HepG2 (cell line): ENCODE data around the gene OR5K1. TPM values are rescaled to one million over a fixed set of nuclear protein-coding genes. Genes with fewer than 3 reads are reported as not detected.

Source experiments
- ATAC-seq: fragments of 200-7000 bp; cut with Tn5 transposase; 3 replicates; pipeline ENCODE4 v1.9.1; 2020; ENCODE audit warnings: mild to moderate bottlenecking, moderate library complexity
- BruUV-seq: library from RNA; stranded (reverse); fragments of 400-500 nt; replicated peaks from 2 replicates; lab custom pipeline; 2021; lab: Mats Ljungman, UMichigan
- CTCF ChIA-PET: fragments of 300-600 bp; formaldehyde crosslinking; extraction: SDS; loops from one replicate; lab custom pipeline; 2021; ENCODE audit warnings: low total read pairs, inconsistent platforms, low intra/inter-chr PET ratio; lab: Yijun Ruan, JAX
- POLR2A ChIA-PET: fragments of 350-600 bp; sonication (Branson Sonifier 250); formaldehyde crosslinking; loops from one replicate; lab custom pipeline; 2020; ENCODE audit warnings: antibody characterized with exemption, inconsistent platforms; lab: Yijun Ruan, JAX
- DNase-seq: peaks from one replicate; pipeline ENCODE4 v3.0.0-alpha.2; 2015; ENCODE audit warnings: low spot score
- FAIRE-seq: peaks from 3 replicates; lab custom pipeline; 2011; peaks lifted over from hg19 to GRCh38; lab: Jason Lieb, UNC
- H2AFZ ChIP-seq: one replicate; pipeline ENCODE4 v1.6.1; 2011; ENCODE audit warnings: low read length, inconsistent platforms
- H3K27ac ChIP-seq: fragments of 300-600 bp; 3 replicates; pipeline ENCODE4 v1.8.0; 2011; ENCODE audit warnings: mixed run types, mild to moderate bottlenecking, mixed read lengths, low read length, inconsistent platforms; ENCODE audit not compliant: insufficient read depth; ENCODE audit errors: extremely low read length
- H3K27me3 ChIP-seq, 2 experiments: fragments of 200-600 bp in 1 of 2; 2 replicates in 1 of 2; 3 replicates in 1 of 2; pipeline versions ENCODE4 v1.6.0 to v1.8.0; 2011; ENCODE audit warnings: low read length in 2 of 2, mild to moderate bottlenecking in 2 of 2, moderate library complexity in 2 of 2, inconsistent platforms in 1 of 2; ENCODE audit not compliant: insufficient read depth in 2 of 2, control insufficient read depth in 1 of 2
- H3K36me3 ChIP-seq, 2 experiments: fragments of 200-600 bp in 1 of 2; replicated peaks in 1 of 2; 2 replicates in 1 of 2; 3 replicates in 1 of 2; pipeline versions ENCODE4 v1.5.1 to v1.8.0; 2011; ENCODE audit warnings: low read length in 2 of 2, inconsistent platforms in 1 of 2; ENCODE audit not compliant: insufficient read depth in 2 of 2, control insufficient read depth in 1 of 2
- H3K4me1 ChIP-seq: 2 replicates; pipeline ENCODE4 v1.5.1; 2012; ENCODE audit warnings: low read length, inconsistent platforms; ENCODE audit not compliant: insufficient read depth
- H3K4me2 ChIP-seq: 2 replicates; pipeline ENCODE4 v1.6.0; 2011; ENCODE audit warnings: low read depth, low read length, inconsistent platforms
- H3K4me3 ChIP-seq, 3 experiments: fragments of 200-600 bp in 1 of 3; sonication (generic), shearing (Covaris generic) in 1 of 3; replicated peaks in 1 of 3; 2 replicates each; pipeline ENCODE4 v1.5.1; 2011 to 2016; ENCODE audit warnings: low read length in 3 of 3, inconsistent platforms in 2 of 3, low read depth in 2 of 3, mild to moderate bottlenecking in 2 of 3, control low read depth in 1 of 3, mixed read lengths in 1 of 3; ENCODE audit not compliant: insufficient read depth in 1 of 3
- H3K79me2 ChIP-seq: one replicate; pipeline ENCODE4 v1.6.1; 2011; ENCODE audit warnings: low read length, inconsistent platforms; ENCODE audit not compliant: insufficient read depth
- H3K9ac ChIP-seq: 2 replicates; pipeline ENCODE4 v1.6.0; 2011; ENCODE audit warnings: mild to moderate bottlenecking, low read depth, low read length, inconsistent platforms; ENCODE audit not compliant: insufficient read depth
- H3K9me3 ChIP-seq: 2 replicates; pipeline ENCODE4 v1.5.1; 2012; ENCODE audit warnings: mild to moderate bottlenecking, low read length
- H4K20me1 ChIP-seq: 2 replicates; pipeline ENCODE4 v1.6.0; 2011; ENCODE audit warnings: inconsistent platforms, mild to moderate bottlenecking, low read length, moderate library complexity; ENCODE audit not compliant: insufficient read depth
- DNMT1 ChIP-seq: sonication (generic); formaldehyde crosslinking; IDR thresholded peaks from 2 replicates; pipeline ENCODE4 v1.5.1; 2020; ENCODE audit warnings: mild to moderate bottlenecking, missing genetic modification reagents
- ERF ChIP-seq: IDR thresholded peaks from 2 replicates; pipeline ENCODE4 v1.6.1; 2018; ENCODE audit warnings: missing biosample characterization, missing genetic modification reagents
- MAZ ChIP-seq, 2 experiments: sonication (generic) in 1 of 2; formaldehyde crosslinking in 1 of 2; IDR thresholded peaks; 2 replicates each; pipeline versions ENCODE4 v1.5.0 to v1.6.1; 2012 to 2020; ENCODE audit warnings: low read depth in 2 of 2, mild to moderate bottlenecking in 2 of 2, borderline replicate concordance in 1 of 2, improper control_type of control experiment in 1 of 2, low read length in 1 of 2, missing genetic modification reagents in 1 of 2, moderate library complexity in 1 of 2
- MEIS2 ChIP-seq: sonication (generic); formaldehyde crosslinking; IDR thresholded peaks from 2 replicates; pipeline ENCODE4 v1.9.0; 2021; ENCODE audit warnings: mild to moderate bottlenecking, missing genetic modification reagents
- MXD3 ChIP-seq: IDR thresholded peaks from 2 replicates; pipeline ENCODE4 v1.6.1; 2016; ENCODE audit warnings: mild to moderate bottlenecking, missing biosample characterization, missing genetic modification reagents
- ONECUT2 ChIP-seq: sonication (generic); formaldehyde crosslinking; IDR thresholded peaks from 2 replicates; pipeline ENCODE4 v1.4.0; 2020; ENCODE audit warnings: missing genetic modification reagents
- STAG1 ChIP-seq: sonication (generic); formaldehyde crosslinking; IDR thresholded peaks from 2 replicates; pipeline ENCODE4 v1.4.0; 2020; ENCODE audit warnings: missing genetic modification reagents
- ZBTB33 ChIP-seq: sonication (generic); formaldehyde crosslinking; IDR thresholded peaks from 2 replicates; pipeline ENCODE4 v1.4.0; 2020; ENCODE audit warnings: missing genetic modification reagents
- ZFP62 ChIP-seq: sonication (generic); formaldehyde crosslinking; IDR thresholded peaks from 2 replicates; pipeline ENCODE4 v1.4.0; 2020; ENCODE audit warnings: missing genetic modification reagents
- ZNF207 ChIP-seq: fragments of 450-650 bp; IDR thresholded peaks from 2 replicates; pipeline ENCODE4 v1.6.1; 2016; ENCODE audit warnings: antibody characterized with exemption, borderline replicate concordance
- ZNF446 ChIP-seq: sonication (generic); formaldehyde crosslinking; IDR thresholded peaks from 2 replicates; pipeline ENCODE4 v1.5.0; 2020; ENCODE audit warnings: mild to moderate bottlenecking, missing genetic modification reagents
- ZNF460 ChIP-seq: sonication (generic); formaldehyde crosslinking; IDR thresholded peaks from 2 replicates; pipeline ENCODE4 v1.5.1; 2020; ENCODE audit warnings: missing genetic modification reagents, mild to moderate bottlenecking, borderline replicate concordance
- ZNF83 ChIP-seq: sonication (generic); formaldehyde crosslinking; IDR thresholded peaks from 2 replicates; pipeline ENCODE4 v1.4.0; 2020; ENCODE audit warnings: missing genetic modification reagents, mild to moderate bottlenecking, borderline replicate concordance
- WGBS: methylation state at CpG from one replicate; pipeline ENCODE4 v1.1.6; 2017; ENCODE audit warnings: low lambda C conversion rate; 5-methylcytosine and 5-hydroxymethylcytosine counted together
- in situ Hi-C: cut with HindIII; loops from 2 replicates; pipeline ENCODE4 v1.10.0; 2017; ENCODE audit warnings: low pct_unique_long_range_greater_than_20kb; ENCODE audit not compliant: extremely low pct_ligation_motif_present
- intact Hi-C: fragments of 100-400 bp; cut with micrococcal nuclease; formaldehyde crosslinking; loops from one replicate; pipeline ENCODE4 v1.10.0; 2022; ENCODE audit not compliant: unreplicated experiment
- polyA plus RNA-seq, 8 experiments: library from polyadenylated mRNA; depleted of rRNA in 3 of 8; stranded (reverse) in 7 of 8; unstranded in 1 of 8; fragments of >200 nt; fragmentation: Illumina TruSeq in 4 of 8; extraction: Trizol in 4 of 8; gene quantifications; 2 replicates each; pipeline versions ENCODE4 v1.2.1 to v1.2.3, GENCODE V29; 2011 to 2016; ENCODE audit warnings: low read depth in 4 of 8, missing spikeins in 1 of 8, mixed read lengths in 1 of 8; ENCODE audit not compliant: insufficient read depth in 1 of 8
- total RNA-seq, 5 experiments: library from RNA; depleted of rRNA; stranded (reverse); fragments of >200 nt; fragmentation: Illumina TruSeq; extraction: Trizol; gene quantifications; 2 replicates each; pipeline ENCODE4 v1.2.3, GENCODE V29; 2016; ENCODE audit warnings: low read depth in 1 of 5

OR5K1 gene
- total and polyA plus RNA-seq, 2 of the 13 experiments (the other 11 are each of a cell fraction or from before 2014, with no cell fraction given): not detected

- TF ChIP-seq ZNF83 (CRISPR knock-in tag) (no peak), MXD3 (CRISPR knock-in tag) (no peak), MAZ (IDR thresholded peaks at IDR 0.05; ENCODE audit: borderline replicate concordance, low read depth, low read length) (no peak), MAZ (CRISPR knock-in tag; IDR thresholded peaks at IDR 0.05; ENCODE audit: low read depth) (no peak)
Observed at GRCh38 chr3:98501863-98502576, 39.0 kb downstream of the OR5K1 start (continued).

GRCh38 chr3:98504539-98504938 lies 41.5 kb downstream of the OR5K1 start:
- Histone ChIP-seq H2AFZ (no peak overlapping the region), H3K9ac (no peak overlapping the region), H3K79me2 (no peaks in the 10 kb centered on the region), H3K27ac (no peak overlapping the region), H3K4me2 (no peak overlapping the region), H3K4me3 (no peak overlapping the region), H3K36me3 (no peaks in the 10 kb centered on the region), H3K27me3 (no peaks in the 10 kb centered on the region), H3K9me3 (no peaks in the 10 kb centered on the region), H3K4me1 (no peaks in the 10 kb centered on the region), H4K20me1 (no peaks in the 10 kb centered on the region)
- CTCF ChIA-PET: no interaction called here
- WGBS: 30% methylated on average over 4 of the region's 4 CpGs
- FAIRE-seq (no peak), ATAC-seq (no peak), DNase-seq (no peak)
- intact Hi-C loops: no loop called here
- in situ Hi-C loops: no loop called here
- POLR2A ChIA-PET: no interaction called here
- TF ChIP-seq ZNF446 (CRISPR knock-in tag) (no peak), ZNF460 (CRISPR knock-in tag) (no peak), ZBTB33 (CRISPR knock-in tag) (no peak), STAG1 (CRISPR knock-in tag) (no peak), ZNF207 (no peak), MEIS2 (CRISPR knock-in tag) (no peak), DNMT1 (no peak), ERF (CRISPR knock-in tag) (no peak), ZFP62 (CRISPR knock-in tag) (no peak), ONECUT2 (no peak)
- BruUV-seq: no TSS peak
